Panc1 (cell line): Measurements from ENCODE around the gene MR1. TPM values are rescaled to one million over a fixed set of nuclear protein-coding genes. Genes with fewer than 3 reads are reported as not detected.

Experiments
- ATAC-seq: fragments of 200-7000 bp; cut with Tn5 transposase; 2 replicates; pipeline ENCODE4 v1.9.1; 2020; ENCODE audit warnings: mild to moderate bottlenecking, moderate library complexity
- BruUV-seq: library from RNA; stranded (reverse); fragments of 400-500 nt; replicated peaks from 2 replicates; lab custom pipeline; 2021; lab: Mats Ljungman, UMichigan
- CTCF ChIA-PET: fragments of 300-600 bp; sonication (Branson Sonifier 250); formaldehyde crosslinking; loops from one replicate; lab custom pipeline; 2022; ENCODE audit warnings: antibody characterized with exemption; lab: Charles Lee
- POLR2A ChIA-PET: fragments of 300-600 bp; sonication (Branson Sonifier 250); formaldehyde crosslinking; loops from one replicate; lab custom pipeline; 2022; ENCODE audit warnings: antibody characterized with exemption; lab: Charles Lee
- DNase-seq: peaks from one replicate; pipeline ENCODE4 v3.0.0-alpha.2; 2010; ENCODE audit warnings: low read depth, low spot score
- H3K27ac ChIP-seq: 2 replicates; pipeline ENCODE4 v1.5.1; 2011; ENCODE audit warnings: mild to moderate bottlenecking, low read length, inconsistent platforms
- H3K27me3 ChIP-seq: fragments of 200-500 bp; sonication (Bioruptor generic); 2 replicates; pipeline ENCODE4 v1.6.0; 2014; ENCODE audit warnings: low read length, inconsistent platforms; ENCODE audit not compliant: control insufficient read depth, insufficient read depth
- H3K36me3 ChIP-seq: fragments of 200-500 bp; sonication (Bioruptor generic); 2 replicates; pipeline ENCODE4 v1.5.1; 2014; ENCODE audit warnings: inconsistent platforms, mild to moderate bottlenecking, low read length, moderate library complexity; ENCODE audit not compliant: control insufficient read depth, insufficient read depth
- H3K4me1 ChIP-seq: 2 replicates; pipeline ENCODE4 v1.5.1; 2011; ENCODE audit warnings: inconsistent platforms, mild to moderate bottlenecking, low read length, moderate library complexity; ENCODE audit not compliant: control insufficient read depth, insufficient read depth
- H3K4me3 ChIP-seq, 2 experiments: 2 replicates each; pipeline ENCODE4 v1.5.1; 2011 to 2012; ENCODE audit warnings: low read depth in 2 of 2, low read length in 2 of 2, mild to moderate bottlenecking in 2 of 2, inconsistent platforms in 1 of 2, moderate library complexity in 1 of 2
- H3K9me3 ChIP-seq: fragments of 200-500 bp; sonication (Bioruptor generic); 2 replicates; pipeline ENCODE4 v1.5.1; 2014; ENCODE audit warnings: low read depth, mild to moderate bottlenecking, inconsistent platforms, low read length, moderate library complexity; ENCODE audit not compliant: control insufficient read depth, insufficient read depth
- POLR2AphosphoS5 ChIP-seq: IDR thresholded peaks from 2 replicates; pipeline ENCODE4 v1.6.1; 2012; ENCODE audit warnings: mild to moderate bottlenecking, low read depth, low read length, moderate library complexity
- SIN3A ChIP-seq: IDR thresholded peaks from 2 replicates; pipeline ENCODE4 v1.6.1; 2012; ENCODE audit warnings: low read depth, mild to moderate bottlenecking, low read length, moderate library complexity, borderline replicate concordance; ENCODE audit not compliant: insufficient read depth
- TCF7L2 ChIP-seq: IDR thresholded peaks from 2 replicates; pipeline ENCODE4 v1.6.1; 2011; ENCODE audit warnings: mild to moderate bottlenecking, low read depth, low read length, inconsistent platforms
- in situ Hi-C: cut with HindIII; loops from 2 replicates; pipeline ENCODE4 v1.10.0; 2016; ENCODE audit warnings: low sequenced_read_pairs, low pct_unique_long_range_greater_than_20kb
- intact Hi-C: fragments of 100-400 bp; cut with micrococcal nuclease; formaldehyde crosslinking; loops from one replicate; pipeline ENCODE4 v1.10.0; 2022; ENCODE audit not compliant: unreplicated experiment
- total RNA-seq: library from RNA; stranded (reverse); gene quantifications from one replicate; pipeline ENCODE4 v1.2.1, GENCODE V29; 2021; ENCODE audit not compliant: unreplicated experiment
- TF ChIP-seq, protein P1 (sequence below), 2 experiments: IDR thresholded peaks; 2 replicates each; pipeline ENCODE4 v1.6.1; 2011 to 2012; ENCODE audit warnings: low read depth in 2 of 2, control low read depth in 1 of 2, low read length in 1 of 2, mild to moderate bottlenecking in 1 of 2, moderate library complexity in 1 of 2; ENCODE audit not compliant: insufficient read depth in 1 of 2
- TF ChIP-seq, protein P2 (sequence below): fragments of 450-650 bp; IDR thresholded peaks from 2 replicates; pipeline ENCODE4 v1.5.1; 2017; ENCODE audit warnings: mild to moderate bottlenecking

MR1 gene
- total RNA-seq, 1 experiment from 2014 or later = 3.9 TPM

DNA sequence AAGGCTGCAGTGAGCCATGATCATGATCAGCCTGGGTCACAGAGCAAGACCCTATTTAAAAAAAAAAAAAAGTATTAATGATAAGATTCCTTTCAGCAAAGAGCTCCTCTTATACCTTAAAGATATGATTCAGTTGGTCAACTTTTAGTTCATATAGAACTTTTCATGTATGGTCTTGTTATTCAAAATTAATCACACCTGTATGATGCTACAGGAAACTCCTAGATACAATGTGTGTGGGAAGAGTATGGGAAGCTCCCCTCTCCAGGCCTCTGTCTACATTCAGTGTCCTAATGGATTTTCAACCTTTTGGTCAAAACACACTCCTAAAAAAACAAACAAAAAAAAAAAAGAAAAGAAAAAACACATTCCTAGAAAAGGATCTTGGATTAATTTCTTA is 17.1 kb downstream of the MR1 start:
- H3K27ac ChIP-seq = no peak overlapping the region
- no TSS peak for BruUV-seq
- H3K27me3 ChIP-seq = no peaks in the 10 kb centered on the region

DNA sequence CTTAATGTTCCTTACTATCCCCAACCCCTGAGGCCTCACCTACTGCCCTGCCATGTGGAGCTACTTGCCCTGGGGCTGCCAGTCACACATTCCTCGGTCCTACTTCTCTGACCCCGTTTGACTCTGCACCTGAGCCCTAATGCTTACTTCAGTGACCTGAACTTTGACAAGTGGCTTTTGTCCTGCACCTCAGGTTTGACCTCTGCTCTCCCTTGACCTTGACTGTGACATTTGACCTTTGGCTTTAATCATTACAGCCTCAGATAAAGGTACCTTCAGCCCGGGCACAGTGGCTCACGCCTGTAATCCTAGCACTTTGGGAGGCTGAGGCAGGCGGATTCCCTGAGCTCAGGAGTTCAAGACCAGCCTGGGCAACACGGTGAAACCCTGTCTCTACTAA is 22.8 kb downstream of the MR1 start:
- Histone ChIP-seq H3K36me3 (no peaks in the 10 kb centered on the region), H3K4me1 (no peaks in the 10 kb centered on the region), H3K27ac (no peak overlapping the region), H3K9me3 (no peaks in the 10 kb centered on the region), H3K4me3 (no peak overlapping the region), H3K27me3 (no peaks in the 10 kb centered on the region; the same call in 1 of the 2 replicates)
- in situ Hi-C loops = no loop called here
- CTCF ChIA-PET = no interaction called here
- DNase-seq (no peak), ATAC-seq (no peak)
- POLR2A ChIA-PET = no interaction called here
- BruUV-seq = no TSS peak
- no peak for TF ChIP-seq POLR2AphosphoS5
- TF ChIP-seq, protein P1, sequence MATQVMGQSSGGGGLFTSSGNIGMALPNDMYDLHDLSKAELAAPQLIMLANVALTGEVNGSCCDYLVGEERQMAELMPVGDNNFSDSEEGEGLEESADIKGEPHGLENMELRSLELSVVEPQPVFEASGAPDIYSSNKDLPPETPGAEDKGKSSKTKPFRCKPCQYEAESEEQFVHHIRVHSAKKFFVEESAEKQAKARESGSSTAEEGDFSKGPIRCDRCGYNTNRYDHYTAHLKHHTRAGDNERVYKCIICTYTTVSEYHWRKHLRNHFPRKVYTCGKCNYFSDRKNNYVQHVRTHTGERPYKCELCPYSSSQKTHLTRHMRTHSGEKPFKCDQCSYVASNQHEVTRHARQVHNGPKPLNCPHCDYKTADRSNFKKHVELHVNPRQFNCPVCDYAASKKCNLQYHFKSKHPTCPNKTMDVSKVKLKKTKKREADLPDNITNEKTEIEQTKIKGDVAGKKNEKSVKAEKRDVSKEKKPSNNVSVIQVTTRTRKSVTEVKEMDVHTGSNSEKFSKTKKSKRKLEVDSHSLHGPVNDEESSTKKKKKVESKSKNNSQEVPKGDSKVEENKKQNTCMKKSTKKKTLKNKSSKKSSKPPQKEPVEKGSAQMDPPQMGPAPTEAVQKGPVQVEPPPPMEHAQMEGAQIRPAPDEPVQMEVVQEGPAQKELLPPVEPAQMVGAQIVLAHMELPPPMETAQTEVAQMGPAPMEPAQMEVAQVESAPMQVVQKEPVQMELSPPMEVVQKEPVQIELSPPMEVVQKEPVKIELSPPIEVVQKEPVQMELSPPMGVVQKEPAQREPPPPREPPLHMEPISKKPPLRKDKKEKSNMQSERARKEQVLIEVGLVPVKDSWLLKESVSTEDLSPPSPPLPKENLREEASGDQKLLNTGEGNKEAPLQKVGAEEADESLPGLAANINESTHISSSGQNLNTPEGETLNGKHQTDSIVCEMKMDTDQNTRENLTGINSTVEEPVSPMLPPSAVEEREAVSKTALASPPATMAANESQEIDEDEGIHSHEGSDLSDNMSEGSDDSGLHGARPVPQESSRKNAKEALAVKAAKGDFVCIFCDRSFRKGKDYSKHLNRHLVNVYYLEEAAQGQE (IDR thresholded peaks at IDR 0.05; ENCODE audit: insufficient read depth in 1 of 2, low read depth in 2 of 2, low read length in 1 of 2) = no peak
- no peak for TF ChIP-seq SIN3A
- no peak for TF ChIP-seq TCF7L2
- TF ChIP-seq, protein P2, sequence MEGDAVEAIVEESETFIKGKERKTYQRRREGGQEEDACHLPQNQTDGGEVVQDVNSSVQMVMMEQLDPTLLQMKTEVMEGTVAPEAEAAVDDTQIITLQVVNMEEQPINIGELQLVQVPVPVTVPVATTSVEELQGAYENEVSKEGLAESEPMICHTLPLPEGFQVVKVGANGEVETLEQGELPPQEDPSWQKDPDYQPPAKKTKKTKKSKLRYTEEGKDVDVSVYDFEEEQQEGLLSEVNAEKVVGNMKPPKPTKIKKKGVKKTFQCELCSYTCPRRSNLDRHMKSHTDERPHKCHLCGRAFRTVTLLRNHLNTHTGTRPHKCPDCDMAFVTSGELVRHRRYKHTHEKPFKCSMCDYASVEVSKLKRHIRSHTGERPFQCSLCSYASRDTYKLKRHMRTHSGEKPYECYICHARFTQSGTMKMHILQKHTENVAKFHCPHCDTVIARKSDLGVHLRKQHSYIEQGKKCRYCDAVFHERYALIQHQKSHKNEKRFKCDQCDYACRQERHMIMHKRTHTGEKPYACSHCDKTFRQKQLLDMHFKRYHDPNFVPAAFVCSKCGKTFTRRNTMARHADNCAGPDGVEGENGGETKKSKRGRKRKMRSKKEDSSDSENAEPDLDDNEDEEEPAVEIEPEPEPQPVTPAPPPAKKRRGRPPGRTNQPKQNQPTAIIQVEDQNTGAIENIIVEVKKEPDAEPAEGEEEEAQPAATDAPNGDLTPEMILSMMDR = no peak
- intact Hi-C loops = no loop called here

More for the DNA sequence above, 17.1 kb downstream of the MR1 start:
- intact Hi-C loops (no loop called here), in situ Hi-C loops (no loop called here)
- Histone ChIP-seq H3K9me3 (no peaks in the 10 kb centered on the region), H3K4me3 (no peak overlapping the region), H3K4me1 (no peaks in the 10 kb centered on the region), H3K36me3 (no peaks in the 10 kb centered on the region)
- POLR2A ChIA-PET = no interaction called here
- no peak for ATAC-seq
- TF ChIP-seq, protein P1 (IDR thresholded peaks at IDR 0.05; ENCODE audit: insufficient read depth in 1 of 2, low read depth in 2 of 2, low read length in 1 of 2) = no peak
- TF ChIP-seq TCF7L2 = no peak
- no peak for DNase-seq
- CTCF ChIA-PET = no interaction called here
